Activated naive CD8-positive, alpha-beta T cell treated with anti-CD3 and anti-CD28 coated beads, Interleukin-2, amount 50 U/mL, for 16 hours (primary cell): ENCODE measurements around the gene PRAMEF9.
"Not testable (repeated sequence)": the region's sequence is repeated elsewhere in the genome, so short reads cannot be mapped to it uniquely, and the experiment has no call there.

Source experiments
- DNase-seq: peaks from one replicate; pipeline ENCODE4 v3.0.0-alpha.2; 2020; ENCODE audit warnings: low read depth, low spot score

Gene PRAMEF9

DNA sequence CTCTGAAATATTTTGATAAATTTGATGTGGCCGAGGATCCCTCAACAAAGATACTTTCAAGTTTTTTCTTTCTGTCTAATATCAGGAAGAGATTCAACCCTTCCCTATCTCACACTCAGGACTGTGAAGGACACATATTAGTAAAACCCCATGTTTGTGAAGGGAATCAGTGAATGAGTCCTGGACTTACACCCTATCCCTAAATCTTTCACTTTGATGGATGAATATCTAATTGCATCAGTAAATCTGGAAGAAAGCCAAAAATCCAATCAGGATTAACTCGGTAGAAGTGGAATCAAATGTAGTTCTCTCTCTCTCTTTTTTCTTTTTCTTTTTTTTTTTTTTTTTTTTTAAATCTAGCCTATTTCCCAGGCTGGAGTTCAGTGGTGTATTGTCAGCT is at the start of gene PRAMEF9:
TSS of gene PRAMEF9 (plus strand) at position 301 of the 400 bp plus-strand sequence. CDS start 3,433 bp downstream, outside the sequence.
- DNase-seq, result not testable (repeated sequence)

DNA sequence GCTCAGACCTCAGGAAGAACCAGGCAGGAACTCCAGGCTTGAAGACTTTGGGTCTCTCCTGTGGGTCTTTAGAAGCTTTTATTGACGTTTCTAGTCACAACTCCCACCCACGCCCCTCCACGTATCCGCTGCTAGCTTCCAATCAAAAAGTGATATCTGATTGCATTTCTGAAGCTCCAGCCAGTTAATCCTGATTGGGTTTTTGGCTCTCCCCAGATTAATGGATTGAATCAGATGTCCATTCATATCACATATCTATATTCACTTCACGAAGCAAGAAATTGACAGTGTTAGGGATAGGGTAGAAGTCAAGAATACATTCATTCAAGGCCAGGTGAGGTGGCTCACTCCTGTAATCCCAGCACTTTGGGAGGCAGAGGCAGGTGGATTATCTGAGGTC is 15.7 kb upstream of the PRAMEF9 start, which contains the start of gene PRAMEF26:
TSS of gene PRAMEF26 (minus strand) at position 101 of the 400 bp plus-strand sequence. CDS start 2,914 bp downstream, outside the sequence.
- DNase-seq, result not testable (repeated sequence)

DNA sequence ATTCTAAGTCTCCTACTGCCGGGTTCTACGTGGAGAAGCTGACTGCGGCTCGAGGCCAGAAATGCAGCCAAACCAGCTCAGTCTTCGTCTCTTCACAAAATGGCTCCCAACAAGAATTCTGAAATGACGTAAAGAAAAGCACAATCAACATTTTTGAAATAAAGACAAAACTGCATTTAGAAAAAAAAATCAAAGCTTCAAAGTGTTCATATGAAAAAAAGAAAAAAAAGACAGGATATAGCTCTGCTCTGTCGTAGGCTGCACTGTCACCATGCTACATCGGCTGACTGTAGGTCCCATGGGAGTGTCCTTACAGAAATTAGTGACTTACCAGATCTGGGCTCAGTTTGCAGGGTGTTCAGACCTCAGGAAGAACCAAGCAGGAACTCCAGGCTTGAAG is 6.1 kb upstream of the PRAMEF9 start, which contains the start of gene HNRNPCL4:
TSS of gene HNRNPCL4 (minus strand) at position 101 of the 400 bp plus-strand sequence. CDS start 164 bp downstream, outside the sequence.
- DNase-seq, result not testable (repeated sequence)

DNA sequence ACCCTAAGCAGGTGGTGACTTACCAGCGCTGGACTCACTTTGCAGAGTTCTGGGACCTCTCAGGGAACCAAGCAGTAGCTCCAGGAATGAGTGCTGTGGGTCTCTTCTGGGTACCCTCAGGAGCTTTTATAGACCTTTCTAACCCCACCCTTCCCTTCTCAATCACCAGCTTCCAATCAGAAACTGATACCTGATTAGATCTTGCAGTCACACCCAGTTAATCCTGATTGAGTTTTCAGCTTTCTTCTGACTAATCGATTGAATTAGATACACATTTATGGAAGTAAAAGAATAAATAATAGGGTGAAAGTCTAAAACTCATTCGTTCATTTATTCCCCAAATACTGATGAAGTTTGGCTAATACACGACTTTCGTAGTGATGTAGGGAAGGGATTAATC is 29.7 kb downstream of the PRAMEF9 start, which contains the start of gene PRAMEF13:
TSS of gene PRAMEF13 (minus strand) at position 101 of the 400 bp plus-strand sequence. CDS start 1,820 bp downstream, outside the sequence.
- DNase-seq, result not testable (repeated sequence)

DNA sequence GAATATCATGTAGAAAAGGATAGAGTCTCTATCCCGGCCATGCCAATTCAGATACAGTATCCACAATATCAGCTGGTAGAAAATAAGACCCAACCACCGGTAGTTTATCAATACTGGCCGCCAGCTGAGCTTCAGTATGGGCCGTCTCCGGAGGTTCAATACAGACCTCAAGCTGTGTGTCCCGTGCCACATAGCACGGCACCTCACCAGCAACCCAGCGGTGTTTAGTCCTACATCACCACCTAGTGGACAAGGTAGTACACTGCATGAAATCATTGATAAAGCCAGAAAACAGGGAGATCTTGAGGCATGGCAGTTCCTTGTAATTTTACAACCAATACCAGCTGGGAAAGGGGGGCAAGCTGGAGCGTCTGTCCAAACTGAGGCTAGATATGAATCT is 37.1 kb downstream of the PRAMEF9 start:
- DNase-seq, result not testable (repeated sequence)

DNA sequence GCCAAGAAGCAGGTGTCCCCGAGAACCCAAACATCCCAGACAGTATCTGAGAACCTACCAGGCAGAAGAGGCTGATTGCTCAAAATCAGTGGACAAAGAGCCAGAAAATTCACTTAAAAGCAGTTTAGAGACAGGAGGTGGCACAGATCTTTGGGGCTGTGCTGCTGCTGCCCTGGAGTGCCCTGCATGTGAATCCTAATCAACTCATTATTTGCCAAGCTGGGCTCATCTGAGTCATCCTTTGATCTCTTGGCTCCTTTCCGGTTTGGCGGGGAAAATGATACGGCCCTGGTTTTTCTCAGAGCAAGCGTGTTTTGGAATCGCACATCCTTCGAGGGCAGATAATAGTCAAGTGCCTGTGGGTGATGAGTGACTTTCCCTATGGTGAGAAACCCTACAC is 45.0 kb downstream of the PRAMEF9 start:
- not testable (repeated sequence) for DNase-seq

DNA sequence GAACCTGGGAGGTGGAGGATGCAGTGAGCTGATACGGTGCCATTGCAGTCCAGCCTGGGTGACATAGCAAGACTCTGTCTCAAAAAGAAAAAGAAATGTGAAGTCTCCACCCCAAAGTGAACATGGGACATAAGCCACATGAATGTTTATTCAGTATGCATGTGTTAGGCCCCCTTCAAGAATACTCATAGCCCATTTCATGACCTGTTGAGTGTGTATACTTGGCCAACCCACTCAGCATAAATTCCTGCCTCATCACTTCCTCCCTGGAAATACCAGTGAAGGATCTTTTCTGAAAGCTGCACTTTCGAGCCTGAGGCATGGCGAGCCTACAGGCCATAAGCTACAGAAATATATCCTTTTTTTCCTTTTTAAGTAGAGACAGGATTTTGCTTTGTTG is 47.6 kb downstream of the PRAMEF9 start:
- not testable (repeated sequence) for DNase-seq

DNA sequence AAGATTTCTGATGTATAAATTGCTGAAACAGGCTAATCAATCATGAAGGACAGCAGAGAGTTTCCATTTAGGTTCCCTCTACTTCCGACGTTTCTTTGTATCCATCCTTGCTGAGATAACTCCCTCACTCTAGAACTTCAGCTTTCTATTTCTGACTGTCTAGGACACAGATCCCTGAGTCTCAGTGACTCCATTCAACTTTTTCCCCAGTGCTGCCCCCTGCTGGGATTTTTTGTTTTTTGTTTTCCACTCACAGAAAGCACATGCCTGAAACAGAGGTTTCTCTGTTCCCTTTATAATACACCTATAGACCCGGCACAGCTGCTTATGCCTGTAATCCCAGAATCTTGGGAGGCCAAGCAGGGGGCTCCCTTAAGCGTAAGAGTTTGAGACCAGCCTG is 51.1 kb downstream of the PRAMEF9 start:
- DNase-seq, result not testable (repeated sequence)

DNA sequence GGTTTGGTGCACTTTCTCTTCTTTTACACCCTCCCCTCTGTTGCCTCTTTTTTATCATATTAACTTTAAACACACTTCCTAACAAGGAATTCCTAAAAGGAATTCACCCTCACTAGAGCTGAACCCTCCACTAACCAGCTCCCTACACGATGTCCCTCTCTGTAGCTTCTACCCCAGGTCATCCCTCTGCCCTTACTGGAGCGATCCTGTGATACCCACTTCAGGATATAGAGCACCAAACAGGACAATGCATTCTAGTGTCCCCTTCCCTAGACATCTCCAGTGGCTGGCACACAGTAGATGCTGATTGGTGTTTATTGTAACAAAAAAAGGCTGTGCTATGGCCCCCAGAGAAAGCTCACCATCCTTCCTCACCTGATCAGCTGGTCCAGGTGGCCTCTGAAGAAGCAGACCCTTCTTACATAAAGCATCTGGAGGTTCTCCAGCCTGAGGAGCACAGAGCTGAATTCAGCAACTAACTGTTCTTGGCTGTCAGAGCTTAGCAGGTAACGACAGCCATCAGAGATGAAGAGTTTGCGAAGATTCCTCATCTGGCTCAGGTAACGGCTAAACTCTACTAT is 52.9 kb downstream of the PRAMEF9 start:
- no peak for DNase-seq

DNA sequence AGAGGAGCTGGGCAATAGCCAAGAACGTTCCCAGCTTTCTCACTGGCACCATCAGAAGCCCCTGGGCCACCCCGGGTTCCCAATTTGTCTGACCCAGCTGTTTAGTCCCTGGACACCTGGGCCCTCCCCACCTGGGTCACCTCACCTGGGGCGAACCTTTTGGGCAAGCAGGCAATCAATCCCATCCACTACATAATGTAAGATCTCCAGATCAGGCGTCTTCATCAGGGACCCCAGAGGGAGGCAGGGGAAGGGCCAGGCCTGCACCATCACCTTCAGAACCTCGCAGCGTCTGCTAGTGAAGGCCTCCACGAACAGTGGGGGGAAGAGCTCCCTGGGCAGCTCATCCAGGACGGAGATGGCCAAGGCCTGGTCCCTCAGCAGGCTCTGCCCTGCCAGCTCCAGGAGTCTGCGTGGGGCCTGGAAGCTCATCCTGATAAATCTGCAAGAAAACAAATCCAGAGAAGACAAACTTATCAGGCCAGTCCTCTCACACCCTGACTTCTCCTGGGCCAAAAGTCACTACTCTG is 54.1 kb downstream of the PRAMEF9 start, which contains the start of gene PRAMEF18:
TSS of gene PRAMEF18 (minus strand) at position 480 of the 530 bp plus-strand sequence. CDS start at position 432, 48 bp downstream.
- DNase-seq, result not testable (repeated sequence)

DNA sequence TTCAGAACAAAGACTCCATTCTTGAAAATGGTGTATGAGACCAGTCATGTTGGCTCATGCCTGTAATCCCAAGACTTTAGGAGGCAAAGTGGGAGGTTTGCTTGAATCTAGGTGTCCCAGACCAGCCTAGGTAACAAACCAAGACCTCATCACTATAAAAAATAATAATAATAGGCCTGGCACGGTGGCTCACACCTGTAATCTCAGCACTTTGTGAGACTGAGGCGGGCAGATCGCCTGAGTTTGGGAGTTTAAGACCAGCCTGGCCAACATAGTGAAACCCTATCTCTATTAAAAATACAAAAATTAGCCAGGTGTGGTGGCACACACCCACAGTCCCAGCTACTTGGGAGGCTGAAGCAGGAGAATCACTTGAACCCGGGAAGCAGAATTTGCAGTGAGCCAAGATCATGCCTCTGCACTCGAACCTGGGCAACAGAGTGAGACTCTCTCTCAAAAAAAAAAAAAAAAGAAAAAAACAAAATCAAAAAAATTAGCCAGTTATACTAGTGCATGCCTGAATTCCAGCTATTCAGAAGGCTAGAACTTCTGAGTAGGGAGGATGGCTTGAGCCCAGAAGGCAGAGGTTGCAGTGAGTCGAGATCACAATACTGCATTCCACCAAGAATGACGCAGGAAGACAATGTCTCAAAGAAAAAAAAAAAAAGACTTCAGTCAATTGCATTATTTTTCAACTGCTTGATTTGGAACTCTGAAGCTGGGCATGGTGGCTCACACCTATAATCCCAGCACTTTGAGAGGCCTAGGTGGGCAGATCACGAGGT is 55.8 kb downstream of the PRAMEF9 start:
- not testable (repeated sequence) for DNase-seq

DNA sequence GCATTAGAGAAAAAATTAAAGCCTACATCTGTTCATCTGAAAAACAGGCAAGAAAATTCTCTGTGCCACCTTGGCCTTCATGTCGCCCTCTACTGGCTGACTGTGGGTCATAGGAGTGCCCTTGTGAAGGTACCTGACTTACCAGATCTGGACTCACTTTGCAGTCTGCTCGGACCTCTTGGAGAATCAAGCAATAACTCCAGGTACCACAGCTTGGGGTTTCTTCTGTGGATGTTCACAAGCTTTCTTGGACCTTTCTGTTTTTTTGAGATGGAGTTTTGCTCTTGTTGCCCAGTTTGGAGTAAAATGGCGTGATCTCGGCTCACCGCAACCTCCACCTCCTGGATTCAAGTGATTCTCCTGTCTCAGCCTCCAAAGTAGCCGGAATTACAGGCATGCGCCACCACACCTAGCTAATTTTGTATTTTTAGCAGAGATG is 56.7 kb downstream of the PRAMEF9 start:
- no peak for DNase-seq
